ENCODE results near the gene CASP3.
"Not testable (repeated sequence)": the region's sequence is repeated elsewhere in the genome, so short reads cannot be mapped to it uniquely, and the experiment has no call there.

Gene CASP3

GRCh38 chr4:184625783-184626596, 23.3 kb downstream of the CASP3 start:
- peak overlapping the region; percentile 16 for H3K4me3 Mint-ChIP-seq
- not testable (repeated sequence) for H3K9me3 Mint-ChIP-seq, H3K4me1 Mint-ChIP-seq, ATAC-seq, H3K27me3 Mint-ChIP-seq
- peak overlapping the region; percentile 36 for H3K27ac Mint-ChIP-seq
- H3K36me3 Mint-ChIP-seq = peaks cover 79% of the 10 kb centered on the region

- no peak for ATAC-seq
- Mint-ChIP-seq H3K36me3 (peaks cover 70% of the 10 kb centered on the region), H3K9me3 (peaks cover 3% of the 10 kb centered on the region), H3K27ac (peak overlapping the region; percentile 36), H3K27me3 (no peaks in the 10 kb centered on the region), H3K4me3 (peak overlapping the region; percentile 16), H3K4me1 (peaks cover 9% of the 10 kb centered on the region)
Observed at GRCh38 chr4:184624972-184625554, 24.2 kb downstream of the CASP3 start.

GRCh38 chr4:184624504-184624903, 24.7 kb downstream of the CASP3 start:
- peak overlapping the region; percentile 6 for H3K4me3 Mint-ChIP-seq
- peaks cover 65% of the 10 kb centered on the region for H3K36me3 Mint-ChIP-seq
- not testable (repeated sequence) for H3K27me3 Mint-ChIP-seq, H3K9me3 Mint-ChIP-seq, ATAC-seq
- peak overlapping the region; percentile 36 for H3K27ac Mint-ChIP-seq
- H3K4me1 Mint-ChIP-seq = peaks cover 11% of the 10 kb centered on the region

- H3K9me3 Mint-ChIP-seq = peaks cover 3% of the 10 kb centered on the region
- no peak overlapping the region for H3K4me3 Mint-ChIP-seq
- ATAC-seq = no peak
- no peaks in the 10 kb centered on the region for H3K27me3 Mint-ChIP-seq
- H3K27ac Mint-ChIP-seq = no peak overlapping the region
- H3K4me1 Mint-ChIP-seq = peaks cover 30% of the 10 kb centered on the region
- peaks cover 36% of the 10 kb centered on the region for H3K36me3 Mint-ChIP-seq
Observed at GRCh38 chr4:184621518-184621917, 27.7 kb downstream of the CASP3 start.

- peaks cover 28% of the 10 kb centered on the region for H3K36me3 Mint-ChIP-seq
- ATAC-seq = peak; percentile 68
- peaks cover 3% of the 10 kb centered on the region for H3K9me3 Mint-ChIP-seq
- H3K27ac Mint-ChIP-seq = peak overlapping the region; percentile 53
- H3K4me1 Mint-ChIP-seq = peaks cover 32% of the 10 kb centered on the region
- H3K4me3 Mint-ChIP-seq = no peak overlapping the region
- no peaks in the 10 kb centered on the region for H3K27me3 Mint-ChIP-seq
Observed at GRCh38 chr4:184620212-184620867, 28.9 kb downstream of the CASP3 start.

GRCh38 chr4:184617600-184618196, 31.5 kb downstream of the CASP3 start:
- Mint-ChIP-seq H3K9me3 (peaks cover 6% of the 10 kb centered on the region), H3K4me1 (peaks cover 32% of the 10 kb centered on the region), H3K27ac (peak overlapping the region; percentile 74), H3K36me3 (peaks cover 5% of the 10 kb centered on the region), H3K4me3 (peak overlapping the region; percentile 40), H3K27me3 (no peaks in the 10 kb centered on the region)
- no peak for ATAC-seq

GRCh38 chr4:184616633-184617551, 32.4 kb downstream of the CASP3 start:
- Mint-ChIP-seq H3K27ac (peak overlapping the region; percentile 74), H3K27me3 (no peaks in the 10 kb centered on the region), H3K9me3 (peaks cover 6% of the 10 kb centered on the region), H3K4me1 (peaks cover 32% of the 10 kb centered on the region), H3K36me3 (no peaks in the 10 kb centered on the region), H3K4me3 (peak overlapping the region; percentile 40)
- peak; percentile 72 for ATAC-seq

GRCh38 chr4:184616168-184616567, 33.1 kb downstream of the CASP3 start:
- ATAC-seq, H3K27me3 Mint-ChIP-seq, H3K36me3 Mint-ChIP-seq, H3K9me3 Mint-ChIP-seq, H3K4me3 Mint-ChIP-seq: not testable (repeated sequence)
- peak overlapping the region; percentile 74 for H3K27ac Mint-ChIP-seq
- H3K4me1 Mint-ChIP-seq = peaks cover 32% of the 10 kb centered on the region

GRCh38 chr4:184614509-184614908, 34.7 kb downstream of the CASP3 start:
- Mint-ChIP-seq H3K4me1 (peaks cover 21% of the 10 kb centered on the region), H3K36me3 (no peaks in the 10 kb centered on the region), H3K27ac (no peak overlapping the region), H3K9me3 (peaks cover 6% of the 10 kb centered on the region), H3K27me3 (no peaks in the 10 kb centered on the region), H3K4me3 (no peak overlapping the region)
- ATAC-seq = no peak

GRCh38 chr4:184613405-184613804, 35.8 kb downstream of the CASP3 start:
- Mint-ChIP-seq H3K27ac (no peak overlapping the region), H3K4me1 (peaks cover 21% of the 10 kb centered on the region), H3K36me3 (no peaks in the 10 kb centered on the region), H3K27me3 (no peaks in the 10 kb centered on the region), H3K9me3 (peaks cover 6% of the 10 kb centered on the region), H3K4me3 (no peak overlapping the region)
- ATAC-seq = no peak

GRCh38 chr4:184612074-184612473, 37.2 kb downstream of the CASP3 start:
- Mint-ChIP-seq H3K27ac (peak overlapping the region; percentile 11), H3K4me1 (peaks cover 7% of the 10 kb centered on the region), H3K9me3 (peaks cover 9% of the 10 kb centered on the region), H3K4me3 (no peak overlapping the region), H3K36me3 (no peaks in the 10 kb centered on the region), H3K27me3 (no peaks in the 10 kb centered on the region)
- no peak for ATAC-seq

- not testable (repeated sequence) for ATAC-seq, H3K27ac Mint-ChIP-seq, H3K4me3 Mint-ChIP-seq, H3K27me3 Mint-ChIP-seq, H3K4me1 Mint-ChIP-seq
- Mint-ChIP-seq H3K9me3 (peaks cover 25% of the 10 kb centered on the region), H3K36me3 (peaks cover 13% of the 10 kb centered on the region)
Observed at GRCh38 chr4:184607429-184607828, 41.8 kb downstream of the CASP3 start.

GRCh38 chr4:184602857-184603256, 46.4 kb downstream of the CASP3 start:
- not testable (repeated sequence) for ATAC-seq, H3K4me3 Mint-ChIP-seq, H3K27ac Mint-ChIP-seq, H3K4me1 Mint-ChIP-seq
- Mint-ChIP-seq H3K36me3 (peaks cover 13% of the 10 kb centered on the region), H3K27me3 (peaks cover 39% of the 10 kb centered on the region), H3K9me3 (peaks cover 25% of the 10 kb centered on the region)

GRCh38 chr4:184600982-184601381, 48.3 kb downstream of the CASP3 start:
- H3K4me1 Mint-ChIP-seq, ATAC-seq, H3K27ac Mint-ChIP-seq, H3K4me3 Mint-ChIP-seq: not testable (repeated sequence)
- peaks cover 20% of the 10 kb centered on the region for H3K9me3 Mint-ChIP-seq
- H3K27me3 Mint-ChIP-seq = peaks cover 42% of the 10 kb centered on the region
- H3K36me3 Mint-ChIP-seq = peaks cover 13% of the 10 kb centered on the region
